GM21786 (cell line): ENCODE data around the gene MMD.
"Not testable (repeated sequence)": the region's sequence is repeated elsewhere in the genome, so short reads cannot be mapped to it uniquely, and the experiment has no call there.

ENCODE experiments used
- ATAC-seq: cut with Tn5 transposase; IDR thresholded peaks from one replicate; pipeline ENCODE4 v1.9.1; 2021; ENCODE audit not compliant: unreplicated experiment

The MMD gene

GRCh38 chr17:55395803-55396505 lies 25.7 kb downstream of the MMD start:
- ATAC-seq: no peak

- ATAC-seq: no peak
Measured at GRCh38 chr17:55394357-55395021, 27.1 kb downstream of the MMD start.

- no peak for ATAC-seq
Measured at GRCh38 chr17:55391764-55392467, 29.7 kb downstream of the MMD start.

GRCh38 chr17:55391244-55391757 lies 30.3 kb downstream of the MMD start:
- no peak for ATAC-seq

GRCh38 chr17:55390364-55390977 lies 31.2 kb downstream of the MMD start:
- ATAC-seq: no peak

GRCh38 chr17:55389715-55390114 lies 31.9 kb downstream of the MMD start:
- not testable (repeated sequence) for ATAC-seq

- ATAC-seq: no peak
Measured at GRCh38 chr17:55388842-55389241, 32.8 kb downstream of the MMD start.

GRCh38 chr17:55386796-55387332 lies 34.8 kb downstream of the MMD start:
- no peak for ATAC-seq

GRCh38 chr17:55384643-55385232 lies 36.9 kb downstream of the MMD start:
- no peak for ATAC-seq

- no peak for ATAC-seq
Measured at GRCh38 chr17:55383771-55384642, 37.6 kb downstream of the MMD start.

GRCh38 chr17:55381017-55381770 lies 40.4 kb downstream of the MMD start:
- ATAC-seq: no peak

- ATAC-seq: no peak
Measured at GRCh38 chr17:55377671-55378275, 43.9 kb downstream of the MMD start.

- no peak for ATAC-seq
Measured at GRCh38 chr17:55368706-55369105, 52.9 kb downstream of the MMD start.

- ATAC-seq: no peak
Measured at GRCh38 chr17:55366020-55366481, 55.6 kb downstream of the MMD start.

GRCh38 chr17:55363033-55363432 lies 58.6 kb downstream of the MMD start:
- ATAC-seq: no peak

GRCh38 chr17:55360971-55361370 lies 60.7 kb downstream of the MMD start:
- no peak for ATAC-seq

- ATAC-seq: peak; percentile 98
Measured at GRCh38 chr17:55356434-55357328, 65.0 kb downstream of the MMD start.

GRCh38 chr17:55354941-55355340 lies 66.7 kb downstream of the MMD start:
- no peak for ATAC-seq
